ENCODE data around the gene GALM. TPM values are rescaled to one million over a fixed set of nuclear protein-coding genes. Genes with fewer than 3 reads are reported as not detected.
"Not testable (repeated sequence)": the region's sequence is repeated elsewhere in the genome, so short reads cannot be mapped to it uniquely, and the experiment has no call there.

The GALM gene
- polyA plus RNA-seq, 1 donor (not counting 4 experiments of a cell fraction or from before 2014, with no cell fraction given) = 1.2 TPM

- H3K27ac ChIP-seq (ENCODE audit: control insufficient read depth, insufficient read depth, low read length) = no peak overlapping the region
- H3K4me2 ChIP-seq (ENCODE audit: control insufficient read depth, extremely low read depth, insufficient read depth, low read depth, low read length) = no peak overlapping the region
- no peak for TF ChIP-seq EZH2 (IDR thresholded peaks at IDR 0.05; ENCODE audit: low read length)
- TF ChIP-seq CTCF (optimal IDR thresholded peaks at IDR 0.05 in 1 of 3, IDR thresholded peaks at IDR 0.05 in 1 of 3, conservative IDR thresholded peaks at IDR 0.05 in 1 of 3; ENCODE audit: extremely low read depth in 1 of 3, insufficient read depth in 2 of 3, low read length in 3 of 3) = no peak
- H3K4me3 ChIP-seq (ENCODE audit: control insufficient read depth in 2 of 3, extremely low read depth in 1 of 3, insufficient read depth in 2 of 3, low read depth in 1 of 3, low read length in 3 of 3) = no peak overlapping the region
- no peaks in the 10 kb centered on the region for H3K36me3 ChIP-seq (ENCODE audit: control insufficient read depth in 2 of 2, extremely low read depth in 1 of 2, insufficient read depth in 2 of 2, low read length in 2 of 2)
- no peaks in the 10 kb centered on the region for H4K20me1 ChIP-seq (ENCODE audit: control insufficient read depth, extremely low read depth, insufficient read depth, low read length)
- no peaks in the 10 kb centered on the region for H3K27me3 ChIP-seq (ENCODE audit: control insufficient read depth, extremely low read depth, insufficient read depth, low read length)
- no peaks in the 10 kb centered on the region for H3K79me2 ChIP-seq (ENCODE audit: control insufficient read depth, insufficient read depth, low read length)
- no peak for FAIRE-seq
- no peak for DNase-seq (ENCODE audit: low read depth, low spot score)
- no peaks in the 10 kb centered on the region for H3K9me1 ChIP-seq (ENCODE audit: control insufficient read depth, extremely low read depth, insufficient read depth, low read length)
- no peak overlapping the region for H3K9ac ChIP-seq (ENCODE audit: control insufficient read depth, extremely low read depth, insufficient read depth, low read length)
- H3K4me1 ChIP-seq (ENCODE audit: control insufficient read depth, extremely low read depth, insufficient read depth, low read length) = no peaks in the 10 kb centered on the region
- no peak overlapping the region for H2AFZ ChIP-seq (ENCODE audit: control insufficient read depth, low read length)
- dilution Hi-C loops (cut with MboI; ENCODE audit: extremely low pct_ligation_motif_present, low sequenced_read_pairs) = no loop called here
- no peaks in the 10 kb centered on the region for H3K9me3 ChIP-seq (ENCODE audit: control insufficient read depth, low read depth, low read length)
Measured at GRCh38 chr2:38643021-38643671, 22.8 kb upstream of the GALM start.

GRCh38 chr2:38643683-38644511, 22.0 kb upstream of the GALM start:
- dilution Hi-C loops (cut with MboI; ENCODE audit: extremely low pct_ligation_motif_present, low sequenced_read_pairs) = not testable (repeated sequence)

More at GRCh38 chr2:38643683-38644511, 22.0 kb upstream of the GALM start:
- not testable (repeated sequence) for H3K9me1 ChIP-seq (ENCODE audit: control insufficient read depth, extremely low read depth, insufficient read depth, low read length); H3K79me2 ChIP-seq (ENCODE audit: control insufficient read depth, insufficient read depth, low read length); H4K20me1 ChIP-seq (ENCODE audit: control insufficient read depth, extremely low read depth, insufficient read depth, low read length); H2AFZ ChIP-seq (ENCODE audit: control insufficient read depth, low read length); H3K9ac ChIP-seq (ENCODE audit: control insufficient read depth, extremely low read depth, insufficient read depth, low read length); H3K4me1 ChIP-seq (ENCODE audit: control insufficient read depth, extremely low read depth, insufficient read depth, low read length); FAIRE-seq; H3K4me2 ChIP-seq (ENCODE audit: control insufficient read depth, extremely low read depth, insufficient read depth, low read depth, low read length); H3K9me3 ChIP-seq (ENCODE audit: control insufficient read depth, low read depth, low read length); H3K4me3 ChIP-seq (ENCODE audit: control insufficient read depth in 2 of 3, extremely low read depth in 1 of 3, insufficient read depth in 2 of 3, low read depth in 1 of 3, low read length in 3 of 3); DNase-seq (ENCODE audit: low read depth, low spot score); H3K27ac ChIP-seq (ENCODE audit: control insufficient read depth, insufficient read depth, low read length); H3K27me3 ChIP-seq (ENCODE audit: control insufficient read depth, extremely low read depth, insufficient read depth, low read length); H3K36me3 ChIP-seq (ENCODE audit: control insufficient read depth in 2 of 2, extremely low read depth in 1 of 2, insufficient read depth in 2 of 2, low read length in 2 of 2)
